GM12872 (cell line): ENCODE measurements around the gene CHRM2.

Source experiments
- CTCF ChIP-seq: IDR thresholded peaks from 3 replicates; pipeline ENCODE4 v1.5.1; 2011; ENCODE audit warnings: low read depth, mild to moderate bottlenecking, low read length, moderate library complexity; ENCODE audit not compliant: insufficient read depth

CHRM2 gene

DNA sequence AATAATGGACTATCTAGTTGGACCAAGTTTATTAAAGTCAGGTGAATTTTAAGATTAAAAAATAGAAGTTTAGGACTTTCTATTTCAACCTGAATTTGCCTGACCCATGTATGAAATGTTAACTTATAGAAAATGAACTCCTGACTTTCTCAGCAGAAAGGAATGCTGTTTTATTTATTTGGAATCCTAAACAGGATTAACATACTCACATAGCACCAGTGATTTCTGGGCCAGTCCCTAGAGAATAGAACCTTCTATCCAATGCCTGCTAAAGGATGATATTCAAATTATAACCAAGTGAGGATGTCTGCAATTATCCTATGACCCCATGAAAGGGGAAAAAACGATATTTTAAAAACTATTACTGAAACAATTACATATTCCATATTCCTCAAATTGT, 148.8 kb downstream of the CHRM2 start:
- no peak for TF ChIP-seq CTCF

DNA sequence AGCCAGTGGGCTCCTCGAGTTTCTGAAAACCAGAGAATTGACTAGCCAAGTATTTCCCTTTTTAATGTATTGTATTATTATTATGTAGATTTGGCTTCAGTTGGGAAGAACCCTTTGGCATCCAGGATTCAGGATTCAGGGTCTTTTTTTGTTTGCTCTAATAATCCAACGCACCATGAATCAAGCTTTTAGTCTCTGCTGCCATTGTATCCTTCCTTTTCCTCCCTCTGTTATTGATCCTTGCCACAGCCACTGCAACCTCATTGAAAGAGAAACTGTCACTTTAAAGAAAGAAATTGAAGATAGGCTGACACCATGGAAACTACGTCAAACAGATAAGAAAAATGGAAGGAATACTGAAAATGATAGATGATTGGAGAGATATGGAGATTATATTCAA, 150.0 kb downstream of the CHRM2 start:
- no peak for TF ChIP-seq CTCF

GRCh38 chr7:137020351-137020750, 151.9 kb downstream of the CHRM2 start:
- TF ChIP-seq CTCF, result no peak

GRCh38 chr7:137025469-137026175, 157.2 kb downstream of the CHRM2 start:
- TF ChIP-seq CTCF, result no peak

GRCh38 chr7:137026176-137026500, 157.7 kb downstream of the CHRM2 start:
- no peak for TF ChIP-seq CTCF

DNA sequence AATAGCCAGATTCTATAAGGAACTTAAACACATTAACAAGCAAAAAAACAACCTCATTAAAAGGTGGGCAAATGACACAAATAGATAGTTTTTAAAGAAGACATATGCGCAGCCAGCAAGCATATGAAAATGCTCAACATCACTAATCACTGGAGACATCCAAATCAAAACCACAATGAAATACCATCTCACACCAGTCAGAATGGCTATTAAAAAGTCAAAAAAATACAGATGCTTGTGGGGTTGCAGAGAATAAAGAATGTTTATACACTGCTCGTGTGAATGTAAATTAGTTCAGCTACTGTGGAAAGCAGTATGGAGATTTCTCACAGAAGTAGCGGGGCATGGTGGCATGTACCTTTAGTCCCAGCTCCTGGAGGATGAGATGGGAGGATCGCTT, 164.0 kb downstream of the CHRM2 start:
- no peak for TF ChIP-seq CTCF

GRCh38 chr7:137036768-137037167, 168.3 kb downstream of the CHRM2 start:
- TF ChIP-seq CTCF, result no peak
